NCI-H2107 treated with DMSO at 0.1 percent for 48 hours (cell line): ENCODE results near the gene ZNG1F.
"Not testable (repeated sequence)": the region's sequence is repeated elsewhere in the genome, so short reads cannot be mapped to it uniquely, and the experiment has no call there.

ENCODE experiments used
- DNase-seq: peaks from one replicate; lab custom pipeline; 2025; ENCODE audit not compliant: unreplicated experiment; lab: John Stamatoyannopoulos, UW

The ZNG1F gene

DNA sequence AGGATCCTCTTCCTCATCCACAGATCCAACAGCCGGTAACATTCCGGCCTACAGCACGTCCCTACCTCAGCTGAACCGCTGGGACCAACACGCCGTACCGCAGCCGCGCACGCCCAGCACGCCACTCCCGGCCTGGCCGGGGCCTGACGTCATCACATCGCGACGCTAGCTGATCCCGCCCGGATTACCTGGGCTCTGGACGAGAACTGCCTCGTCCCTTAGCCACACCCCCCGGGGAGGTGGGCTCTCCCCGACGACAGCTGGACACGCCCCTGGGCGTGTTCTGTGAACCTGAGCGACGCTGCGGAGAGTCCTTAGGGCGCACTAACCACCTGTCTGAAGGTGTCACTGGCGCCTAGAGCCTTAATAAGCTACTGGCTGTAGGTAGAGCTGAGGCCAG lies at the start of gene ZNG1F:
Gene ZNG1F, minus strand, starts transcription at position 101 of the 400 bp plus-strand sequence. Its CDS starts 59 bp downstream, at position 42.
- DNase-seq: not testable (repeated sequence)

DNA sequence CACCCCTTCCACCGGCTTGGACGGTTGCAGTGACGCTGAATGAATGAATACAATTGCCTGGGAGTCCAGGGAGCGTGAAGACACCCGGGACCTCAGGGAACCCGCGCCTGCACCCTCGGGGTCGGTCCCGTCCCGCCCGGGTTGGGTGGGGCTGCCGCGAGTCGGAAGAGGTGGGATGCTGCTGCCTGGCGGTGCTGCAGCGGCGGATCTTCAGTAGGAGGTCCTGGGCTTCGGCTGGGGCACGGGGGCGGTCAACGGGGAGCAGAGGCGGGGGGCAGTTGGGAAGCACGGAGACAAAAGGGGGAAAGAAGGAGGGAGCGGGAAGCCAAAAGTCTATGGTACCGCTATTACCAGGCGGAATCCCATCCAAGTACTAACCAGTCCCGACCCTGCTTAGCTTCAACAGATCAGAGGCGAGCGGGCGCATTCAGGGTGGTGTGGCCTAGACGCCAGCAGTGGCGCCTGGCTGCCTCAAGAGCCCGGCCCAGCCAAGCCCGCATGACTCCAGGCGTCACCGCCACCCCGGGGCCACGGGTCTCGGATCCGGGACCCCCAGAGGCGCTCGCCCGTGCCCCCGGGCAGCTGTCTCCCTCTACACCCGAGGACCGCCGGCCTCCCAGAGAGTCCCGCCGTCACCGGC lies 48.1 kb upstream of the ZNG1F start:
- DNase-seq: not testable (repeated sequence)

DNA sequence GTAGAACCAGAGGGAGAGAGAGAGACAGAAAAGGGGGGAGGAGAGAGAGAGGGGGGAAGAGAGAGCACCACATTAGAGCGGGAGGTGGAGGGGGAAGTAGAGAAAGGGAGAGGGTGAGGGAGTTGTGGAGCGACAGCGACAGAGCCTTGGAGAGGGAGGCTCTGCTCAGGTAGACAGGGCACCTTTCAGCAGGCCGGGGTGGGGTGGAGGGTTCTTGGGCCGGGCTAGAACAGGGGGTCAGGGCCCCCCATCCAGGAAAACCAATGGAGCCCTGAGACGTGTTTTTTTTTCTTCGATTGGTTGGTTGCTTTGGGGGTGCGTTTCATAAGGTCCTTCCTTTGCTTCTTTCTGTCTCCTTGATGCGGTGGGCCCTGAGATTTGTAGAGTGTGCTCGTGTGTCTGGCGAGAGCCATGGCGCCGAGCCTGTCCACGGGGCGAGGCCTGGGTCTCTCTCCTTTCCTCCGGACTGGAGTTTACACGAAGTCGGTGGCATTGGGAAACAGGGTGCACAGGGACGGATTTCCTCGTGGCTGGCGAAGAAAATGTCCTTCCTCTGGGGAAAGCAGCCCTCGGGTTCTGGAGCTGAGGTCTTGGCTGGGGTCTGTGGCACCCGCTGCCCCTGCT lies 47.5 kb upstream of the ZNG1F start:
- DNase-seq: not testable (repeated sequence)

DNA sequence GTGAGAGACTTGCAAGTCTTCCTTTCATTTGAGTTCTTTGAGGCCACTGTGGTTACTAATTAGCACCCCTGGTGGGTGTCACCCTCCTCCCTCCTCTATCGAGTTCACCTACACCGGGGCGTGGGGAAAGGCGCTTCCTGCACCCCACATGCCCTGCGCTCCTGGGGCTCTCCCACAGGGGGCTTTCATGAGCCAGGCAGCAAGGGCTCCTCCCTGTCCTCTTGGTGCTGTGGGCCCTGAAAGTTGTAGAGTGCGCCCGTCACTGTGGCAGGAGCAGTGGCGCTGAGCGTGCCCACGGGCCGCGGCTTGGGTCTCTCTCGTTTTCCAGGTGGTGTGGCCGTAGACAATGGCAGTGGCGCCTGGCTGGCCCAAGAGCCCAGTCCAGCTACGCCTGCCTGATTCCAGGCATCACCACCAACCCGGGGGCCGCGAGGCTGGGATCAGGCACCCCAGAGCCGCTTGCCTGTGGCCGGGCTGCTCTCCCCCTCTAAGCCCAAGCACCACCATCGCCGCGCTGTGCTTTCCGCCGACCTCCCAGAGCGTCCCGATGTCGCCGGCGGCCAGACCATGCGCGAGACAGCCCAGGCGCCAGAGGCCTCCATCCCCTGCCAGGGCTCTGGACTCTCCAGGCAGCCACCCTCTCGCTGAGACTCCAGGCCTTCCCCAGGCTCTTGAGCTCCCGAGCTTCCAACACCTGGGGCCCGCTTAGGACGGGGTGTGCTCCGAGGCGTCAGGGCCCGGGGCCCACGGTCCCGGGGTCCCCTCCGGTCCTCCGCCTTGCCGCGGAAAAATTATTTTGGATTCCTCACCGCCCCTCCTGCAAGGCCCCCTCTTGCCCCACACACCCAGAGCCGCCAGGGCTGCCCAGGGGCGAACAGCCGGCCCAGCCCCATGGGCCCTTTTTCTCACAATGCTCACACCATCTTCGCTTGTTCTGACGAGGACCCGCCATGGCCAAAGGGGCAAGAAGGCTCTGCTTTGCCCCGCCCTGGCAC lies 46.0 kb upstream of the ZNG1F start:
- DNase-seq: not testable (repeated sequence)

DNA sequence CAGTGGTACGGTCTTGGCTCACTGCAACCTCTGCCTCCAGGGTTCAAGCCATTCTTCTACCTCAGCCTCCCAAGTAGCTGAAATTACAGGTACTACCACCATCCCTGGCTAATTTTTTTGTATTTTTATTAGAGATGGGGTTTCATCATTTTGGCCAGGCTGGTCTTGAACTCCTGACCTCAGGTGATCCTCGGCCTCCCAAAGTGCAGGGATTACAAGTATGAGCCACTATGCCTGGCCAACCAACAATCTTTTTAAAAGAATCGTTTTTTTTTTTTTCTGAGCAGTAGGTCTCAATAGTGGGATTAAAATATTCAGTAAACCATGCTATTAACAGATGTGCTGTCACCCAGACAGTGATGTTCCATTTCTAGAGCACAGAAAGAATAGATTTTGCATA lies 45.1 kb upstream of the ZNG1F start:
- not testable (repeated sequence) for DNase-seq

DNA sequence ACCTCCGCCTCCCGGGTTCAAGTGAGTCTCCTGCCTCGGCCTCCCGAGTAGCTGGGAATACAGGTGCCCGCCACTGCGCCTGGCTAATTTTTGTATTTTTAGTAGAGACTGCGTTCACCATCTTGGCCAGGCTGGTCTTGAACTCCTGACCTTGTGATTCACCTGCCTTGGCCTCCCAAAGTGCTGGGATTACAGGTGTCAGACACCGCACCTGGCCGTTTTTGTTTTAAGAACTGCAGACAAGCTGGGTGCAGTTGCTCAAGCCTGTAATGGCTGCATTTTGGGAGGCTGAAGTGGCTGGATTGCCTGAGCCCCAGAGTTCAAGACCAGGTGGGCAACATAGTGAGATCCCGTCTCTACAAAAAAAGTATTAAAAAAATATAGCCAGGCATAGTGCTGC lies 43.2 kb upstream of the ZNG1F start:
- not testable (repeated sequence) for DNase-seq

DNA sequence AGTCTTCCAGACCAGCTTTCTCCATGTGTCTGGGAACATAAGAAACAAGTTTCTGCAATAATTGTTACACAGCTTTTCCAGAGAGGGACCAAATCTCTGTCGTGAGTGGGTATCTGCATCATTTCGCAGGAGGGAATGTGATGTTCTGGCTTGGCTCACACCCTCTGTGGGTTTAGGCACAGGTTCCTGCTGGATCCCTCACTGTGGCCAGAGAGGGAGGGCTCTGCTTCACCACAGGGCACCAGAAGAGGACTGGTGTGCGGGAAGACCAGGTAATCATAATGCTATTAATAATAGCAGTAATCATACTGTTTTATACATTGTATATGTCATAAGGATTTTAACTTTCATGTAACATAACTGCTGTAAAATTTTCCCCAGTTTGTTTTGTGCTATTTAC lies 41.3 kb upstream of the ZNG1F start:
- not testable (repeated sequence) for DNase-seq

DNA sequence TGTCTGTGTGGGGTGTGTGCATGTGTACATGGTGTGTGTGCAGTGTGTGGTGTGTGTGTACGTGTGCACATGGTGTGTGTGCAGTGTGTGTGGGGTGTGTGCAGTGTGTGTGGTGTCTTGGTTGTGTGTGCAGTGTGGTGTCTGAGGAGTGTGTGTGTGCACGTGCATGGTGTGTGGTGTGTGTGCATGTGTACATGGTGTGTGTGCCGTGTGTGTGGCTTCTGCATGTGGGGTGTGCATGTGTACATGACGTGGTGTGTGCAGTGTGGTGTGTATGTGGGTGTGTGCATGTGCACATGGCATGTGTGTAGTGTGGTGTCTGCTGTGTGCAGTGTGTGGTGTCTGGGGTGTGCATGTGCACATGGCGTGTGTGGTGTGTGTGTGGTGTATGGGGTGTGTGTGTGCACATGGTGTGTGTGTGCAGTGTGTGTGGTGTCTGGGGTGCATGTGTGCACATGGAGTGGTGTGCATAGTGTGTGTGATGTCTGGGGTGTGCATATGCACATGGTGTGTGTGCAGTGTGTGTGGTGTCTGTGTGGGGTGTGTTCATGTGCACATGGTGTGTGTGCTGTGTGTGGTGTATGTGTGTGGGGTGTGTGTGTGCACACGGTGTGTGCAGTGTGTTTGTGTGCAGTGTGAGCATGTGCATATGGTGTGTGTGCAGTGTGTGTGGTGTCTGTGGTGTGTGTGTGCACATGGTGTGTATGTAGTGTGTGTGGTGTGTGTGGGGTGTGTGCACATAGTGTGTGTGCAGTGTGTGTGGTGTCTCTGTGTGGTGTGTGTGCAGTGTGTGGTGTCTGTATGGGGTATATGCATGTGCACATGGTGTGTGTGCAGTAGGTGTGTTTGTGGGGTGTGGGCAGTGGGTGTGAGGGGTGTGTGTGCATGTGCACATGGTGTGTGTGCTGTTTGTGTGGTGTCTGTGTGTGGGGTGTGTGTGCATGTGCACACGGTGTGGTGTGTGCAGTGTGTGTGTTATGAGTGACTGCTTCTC lies 40.6 kb upstream of the ZNG1F start:
- DNase-seq: no peak

DNA sequence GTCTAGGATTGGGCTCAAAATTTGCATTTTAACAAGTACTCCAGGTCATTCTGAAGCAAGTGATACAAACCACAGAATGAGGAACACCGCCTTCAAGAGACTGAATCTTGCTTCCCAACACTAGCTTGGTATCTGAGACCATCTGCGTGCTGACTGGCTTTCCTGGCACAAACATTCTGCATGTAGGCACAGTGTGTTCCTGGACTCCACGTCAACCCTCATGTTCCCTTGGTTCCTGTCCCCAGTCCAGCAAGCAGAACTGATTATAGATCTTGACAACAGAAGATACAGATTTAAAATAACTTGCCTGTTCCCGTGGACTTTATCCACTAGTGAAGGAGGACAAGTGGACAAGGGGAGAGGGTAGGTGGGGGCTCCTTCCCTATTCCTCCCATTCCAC lies 30.7 kb upstream of the ZNG1F start:
- DNase-seq: not testable (repeated sequence)

DNA sequence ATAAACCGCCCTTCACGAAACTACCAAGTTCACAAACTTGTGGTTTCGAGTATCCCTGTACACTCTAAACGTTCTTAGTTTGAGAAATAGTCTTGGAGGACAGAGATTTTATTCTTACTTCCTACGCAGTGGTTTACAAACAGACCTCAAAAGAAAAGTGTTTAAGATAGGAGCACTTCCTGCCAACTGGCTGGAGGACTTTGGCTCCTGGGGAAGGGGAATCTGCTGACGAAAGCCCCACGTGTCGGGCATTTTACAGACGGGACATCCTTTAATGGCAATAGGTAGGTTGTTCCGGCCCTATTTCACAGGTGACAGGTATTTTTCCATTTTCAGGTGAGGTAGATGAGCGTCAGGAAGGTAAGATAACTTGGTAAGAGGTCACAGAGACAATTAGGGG lies 678 bp downstream of the ZNG1F start:
- not testable (repeated sequence) for DNase-seq

DNA sequence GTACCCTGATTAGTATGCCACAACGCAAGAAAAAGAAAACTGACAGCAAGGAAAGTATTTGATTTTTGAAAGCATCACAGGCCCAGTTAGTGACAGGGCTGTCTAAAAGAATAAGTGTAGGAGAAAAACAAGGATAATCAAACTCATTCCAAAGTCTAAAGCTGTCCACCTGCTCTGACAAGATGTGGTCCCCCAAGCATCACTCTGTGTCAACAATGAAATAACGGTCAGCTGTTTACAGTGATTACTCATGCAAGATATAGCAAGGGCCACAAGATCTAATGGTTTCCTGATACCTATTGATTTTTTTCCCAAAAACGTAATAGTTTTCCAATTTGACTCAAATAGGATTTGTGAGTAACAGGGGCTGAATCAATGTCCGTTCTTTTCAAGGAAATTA lies 14.1 kb downstream of the ZNG1F start:
- not testable (repeated sequence) for DNase-seq

DNA sequence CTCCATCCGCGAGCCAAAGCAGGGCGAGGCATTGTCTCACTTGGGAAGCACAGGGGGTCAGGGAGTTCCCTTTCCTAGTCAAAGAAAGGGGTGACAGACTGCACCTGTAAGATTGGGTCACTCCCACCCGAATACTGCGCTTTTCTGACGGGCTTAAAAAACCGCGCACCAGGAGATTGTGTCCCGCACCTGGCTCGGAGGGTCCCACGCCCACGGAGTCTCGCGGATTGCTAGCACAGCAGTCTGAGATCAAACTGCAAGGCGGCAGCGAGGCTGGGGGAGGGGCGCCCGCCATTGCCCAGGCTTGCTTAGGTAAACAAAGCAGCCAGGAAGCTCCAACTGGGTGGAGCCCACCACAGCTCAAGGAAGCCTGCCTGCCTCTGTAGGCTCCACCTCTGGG lies 39.0 kb downstream of the ZNG1F start:
- DNase-seq: not testable (repeated sequence)

DNA sequence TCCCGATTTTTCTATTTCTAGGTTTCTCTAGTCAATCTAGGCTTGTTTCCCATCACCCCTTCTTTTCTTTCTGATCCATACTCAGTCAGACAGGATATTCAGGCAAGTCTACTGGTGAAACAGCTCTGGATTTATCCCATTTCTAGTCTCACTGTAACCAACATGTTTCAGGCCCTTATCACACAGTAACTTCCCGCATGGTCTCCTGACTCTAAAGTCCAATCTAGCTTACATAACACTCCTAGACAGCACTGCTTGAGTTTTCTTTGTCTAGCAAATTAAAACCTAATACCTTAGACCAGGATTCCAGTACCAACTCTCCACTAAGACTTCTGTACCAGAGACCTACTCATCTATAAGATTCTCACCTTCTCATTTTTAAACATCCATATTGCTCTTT lies 47.2 kb downstream of the ZNG1F start:
- DNase-seq: not testable (repeated sequence)

DNA sequence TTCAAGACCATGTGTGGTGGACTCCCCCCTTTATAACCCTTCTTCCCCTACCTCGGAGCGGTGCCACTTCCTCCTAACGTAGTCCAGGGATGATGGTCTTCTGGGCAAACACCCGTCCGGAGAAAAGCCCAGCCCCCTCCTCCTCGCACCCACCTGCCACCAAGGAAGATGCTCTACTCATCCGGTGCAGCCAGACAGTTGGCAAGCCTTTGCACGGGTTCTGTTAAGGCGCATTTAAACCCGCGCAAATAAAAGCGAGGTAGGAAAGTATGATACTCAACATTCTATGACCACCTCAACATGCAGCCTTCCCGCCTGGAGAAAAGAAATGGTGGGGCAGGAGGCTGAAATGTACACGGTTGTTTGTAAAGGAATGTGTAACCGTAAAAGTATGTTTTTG lies 60.5 kb downstream of the ZNG1F start, which contains the start of gene FOXD4L6:
Gene FOXD4L6, minus strand, starts transcription at position 101 of the 400 bp plus-strand sequence. CDS start 298 bp downstream, outside the sequence.
- DNase-seq: not testable (repeated sequence)

DNA sequence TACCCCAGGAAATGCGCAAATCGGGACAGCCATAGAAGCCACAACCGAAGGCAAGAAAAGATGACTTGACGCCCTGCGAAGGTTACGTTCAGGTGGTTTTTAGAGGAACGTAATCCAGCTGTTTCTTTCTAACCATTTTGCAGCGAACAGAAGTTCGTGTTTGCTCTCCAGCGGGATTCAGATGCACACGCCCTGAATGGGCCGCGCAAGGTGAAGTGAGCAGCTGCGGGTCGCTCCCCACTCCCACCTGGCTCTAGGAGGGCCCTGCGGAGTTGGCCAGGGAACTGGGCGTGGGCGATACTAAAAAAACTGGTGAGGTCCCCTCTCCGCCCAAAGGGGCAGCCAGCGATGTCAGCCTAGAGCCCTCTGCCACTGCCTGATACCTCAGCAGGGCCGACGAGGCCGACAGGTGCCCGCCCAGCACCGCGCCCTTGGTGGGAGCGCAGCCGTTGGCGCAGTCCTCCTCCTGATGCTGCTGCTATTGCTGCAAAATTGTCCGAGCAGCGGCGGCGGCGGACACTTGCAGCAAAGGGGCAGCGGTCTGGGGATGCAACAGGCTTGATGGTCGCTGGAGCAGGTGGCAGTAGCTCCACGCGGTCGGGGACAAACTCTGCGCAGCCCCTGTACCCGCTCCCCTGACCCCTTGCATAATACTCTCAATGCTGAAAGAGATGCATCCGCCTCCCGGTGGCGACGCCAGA lies 62.2 kb downstream of the ZNG1F start:
- DNase-seq: not testable (repeated sequence)

DNA sequence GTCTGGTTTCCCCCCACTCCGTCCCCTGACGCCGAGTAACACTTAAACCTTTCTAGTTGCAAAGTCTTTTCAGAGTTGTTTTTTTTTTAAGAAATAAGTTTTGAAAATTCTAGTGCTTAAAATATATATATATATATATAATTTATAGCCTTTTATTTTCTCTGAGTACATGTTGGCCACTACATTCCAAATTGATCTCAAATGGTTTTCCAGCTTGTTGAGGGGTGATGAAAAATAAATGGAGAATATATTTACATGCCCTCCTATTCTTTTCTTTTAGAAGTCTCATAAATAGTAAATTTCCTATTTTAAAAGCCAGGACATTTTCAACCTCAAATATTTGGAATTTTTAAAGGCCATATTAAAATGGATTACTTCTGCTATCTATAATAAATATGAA lies 63.2 kb downstream of the ZNG1F start:
- not testable (repeated sequence) for DNase-seq

DNA sequence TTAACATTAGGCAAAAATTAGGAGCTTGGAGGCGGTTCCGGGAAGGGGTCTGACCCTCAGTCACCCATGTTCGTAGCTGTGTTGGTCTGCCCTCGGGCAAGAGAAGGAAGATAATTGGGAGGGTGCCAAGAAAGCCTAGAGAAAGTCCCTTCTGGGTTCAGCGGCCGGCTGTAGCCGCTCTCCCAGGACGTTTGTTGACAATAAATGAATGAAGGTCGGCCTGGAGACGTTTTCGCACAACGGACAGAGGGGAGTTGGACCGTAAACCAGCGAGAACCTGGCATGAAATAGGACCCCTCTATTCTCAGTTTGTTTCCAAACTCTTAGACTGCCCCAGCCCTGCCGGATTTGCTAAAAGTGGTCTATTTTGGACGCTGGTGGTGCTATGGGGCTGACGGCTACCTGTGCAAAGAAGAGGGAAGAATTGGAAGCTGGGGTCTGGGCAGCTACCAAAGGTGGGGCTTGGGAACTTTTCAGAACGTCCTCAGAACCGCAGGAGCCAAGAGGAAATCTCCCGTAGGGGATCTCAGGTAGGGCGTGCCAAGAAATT lies 63.9 kb downstream of the ZNG1F start:
- not testable (repeated sequence) for DNase-seq

DNA sequence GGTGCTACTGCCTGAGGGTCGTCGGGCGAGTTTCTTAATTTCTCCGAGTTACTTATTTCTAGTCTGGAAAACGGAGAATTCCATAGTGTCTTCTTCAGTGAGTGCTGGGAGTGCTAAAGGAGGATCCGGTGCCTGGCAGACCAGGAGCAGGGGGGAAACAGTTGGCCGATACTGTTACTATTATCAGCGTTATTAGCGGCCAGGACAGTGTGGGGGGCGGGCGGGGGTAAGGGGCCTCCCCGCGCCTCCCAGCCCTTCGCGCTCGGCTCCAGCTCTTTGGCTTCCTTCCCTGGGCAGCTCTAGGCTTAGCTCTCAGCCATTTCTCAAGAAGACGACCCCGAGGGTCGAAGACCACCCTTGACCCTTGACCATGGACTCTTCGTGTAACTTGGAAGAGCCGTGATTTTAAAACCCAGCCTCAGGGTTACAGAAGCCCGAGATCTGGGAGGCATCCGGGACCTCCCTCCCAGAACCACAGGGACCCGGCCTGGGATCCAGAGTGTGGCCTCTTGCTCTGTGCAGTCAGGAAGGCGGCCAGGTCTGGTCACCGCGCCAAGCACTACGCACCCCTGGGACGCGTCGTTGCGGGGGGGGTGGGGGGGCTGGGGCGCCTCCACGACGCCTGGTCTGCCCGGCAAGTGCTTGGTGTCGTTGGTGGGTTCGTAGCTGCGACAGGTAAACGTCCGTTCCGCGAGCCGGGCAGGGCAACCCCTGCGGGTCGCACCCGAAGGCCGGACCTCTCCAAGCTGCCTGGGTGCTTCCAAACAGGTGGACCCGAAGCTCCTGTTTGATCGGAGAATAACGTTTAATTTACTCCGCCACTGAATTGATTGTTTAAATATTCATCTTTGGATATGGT lies 64.6 kb downstream of the ZNG1F start:
- DNase-seq: not testable (repeated sequence)
